ENCODE measurements around the gene FREM1.

DNA sequence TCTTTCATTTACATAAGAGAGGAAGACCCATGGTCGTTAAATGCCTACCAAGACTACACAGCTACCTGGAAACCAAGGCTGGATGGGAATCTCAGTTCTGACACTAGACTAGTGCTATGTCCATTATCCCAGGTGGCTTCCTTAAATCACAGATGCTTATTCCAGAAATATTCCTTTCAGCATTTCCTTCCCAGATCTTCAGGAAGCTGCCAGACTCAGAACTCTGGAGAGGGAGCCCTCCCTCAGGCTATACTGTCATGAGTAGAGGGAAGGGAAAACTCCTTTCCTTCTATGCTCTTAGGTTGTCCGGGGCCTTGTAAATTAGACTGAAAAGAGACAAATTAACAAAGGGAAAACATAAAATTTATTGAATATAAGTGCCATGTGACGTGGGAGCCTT is 20.8 kb downstream of the FREM1 start:
- TF ChIP-seq, protein P1, sequence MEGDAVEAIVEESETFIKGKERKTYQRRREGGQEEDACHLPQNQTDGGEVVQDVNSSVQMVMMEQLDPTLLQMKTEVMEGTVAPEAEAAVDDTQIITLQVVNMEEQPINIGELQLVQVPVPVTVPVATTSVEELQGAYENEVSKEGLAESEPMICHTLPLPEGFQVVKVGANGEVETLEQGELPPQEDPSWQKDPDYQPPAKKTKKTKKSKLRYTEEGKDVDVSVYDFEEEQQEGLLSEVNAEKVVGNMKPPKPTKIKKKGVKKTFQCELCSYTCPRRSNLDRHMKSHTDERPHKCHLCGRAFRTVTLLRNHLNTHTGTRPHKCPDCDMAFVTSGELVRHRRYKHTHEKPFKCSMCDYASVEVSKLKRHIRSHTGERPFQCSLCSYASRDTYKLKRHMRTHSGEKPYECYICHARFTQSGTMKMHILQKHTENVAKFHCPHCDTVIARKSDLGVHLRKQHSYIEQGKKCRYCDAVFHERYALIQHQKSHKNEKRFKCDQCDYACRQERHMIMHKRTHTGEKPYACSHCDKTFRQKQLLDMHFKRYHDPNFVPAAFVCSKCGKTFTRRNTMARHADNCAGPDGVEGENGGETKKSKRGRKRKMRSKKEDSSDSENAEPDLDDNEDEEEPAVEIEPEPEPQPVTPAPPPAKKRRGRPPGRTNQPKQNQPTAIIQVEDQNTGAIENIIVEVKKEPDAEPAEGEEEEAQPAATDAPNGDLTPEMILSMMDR (IDR thresholded peaks at IDR 0.05), result no peak
- TF ChIP-seq ZFX (IDR thresholded peaks at IDR 0.05; ENCODE audit: borderline replicate concordance), result no peak

Data from 22Rv1 (cell line).